HG02610 (cell line): ENCODE data around the gene MED27.

Experiments
- ATAC-seq: cut with Tn5 transposase; IDR thresholded peaks from one replicate; pipeline ENCODE4 v1.9.1; 2021; ENCODE audit warnings: mild to moderate bottlenecking, moderate library complexity; ENCODE audit not compliant: unreplicated experiment

The MED27 gene, protein sequence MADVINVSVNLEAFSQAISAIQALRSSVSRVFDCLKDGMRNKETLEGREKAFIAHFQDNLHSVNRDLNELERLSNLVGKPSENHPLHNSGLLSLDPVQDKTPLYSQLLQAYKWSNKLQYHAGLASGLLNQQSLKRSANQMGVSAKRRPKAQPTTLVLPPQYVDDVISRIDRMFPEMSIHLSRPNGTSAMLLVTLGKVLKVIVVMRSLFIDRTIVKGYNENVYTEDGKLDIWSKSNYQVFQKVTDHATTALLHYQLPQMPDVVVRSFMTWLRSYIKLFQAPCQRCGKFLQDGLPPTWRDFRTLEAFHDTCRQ

DNA sequence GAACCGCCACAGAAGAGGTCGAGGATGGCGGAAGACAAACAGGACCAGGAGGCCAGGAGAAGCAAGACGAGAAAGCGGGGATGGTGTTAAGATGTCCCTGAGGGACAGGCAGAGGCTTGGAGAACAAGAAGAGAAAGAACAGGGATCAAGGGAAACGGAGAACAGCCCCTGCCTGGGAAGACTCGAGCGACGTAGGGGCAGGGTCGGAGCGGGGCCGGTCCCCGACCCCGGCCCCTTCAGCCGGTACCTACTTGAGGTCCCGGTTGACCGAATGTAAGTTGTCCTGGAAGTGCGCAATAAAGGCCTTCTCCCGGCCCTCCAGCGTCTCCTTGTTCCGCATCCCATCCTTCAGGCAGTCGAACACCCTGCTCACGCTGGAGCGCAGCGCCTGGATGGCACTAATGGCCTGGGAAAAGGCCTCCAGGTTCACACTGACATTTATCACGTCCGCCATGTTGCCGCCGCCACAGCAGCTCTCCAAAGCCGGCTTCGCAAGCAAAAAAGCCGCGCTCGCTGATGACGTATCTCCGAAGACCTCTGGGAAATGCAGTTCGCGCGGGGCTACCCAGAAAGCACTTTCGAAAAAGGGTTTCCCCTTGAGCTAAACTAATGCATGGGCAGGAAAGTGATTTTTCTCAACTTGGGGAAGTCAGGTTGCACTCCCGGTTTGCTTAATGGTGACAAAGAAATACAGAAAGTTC lies at the start of gene MED27:
TSS of gene MED27 (minus strand) at position 477 of the 701 bp plus-strand sequence. CDS start at position 454, 23 bp downstream.
- peak; percentile 79 for ATAC-seq

- no peak for ATAC-seq
Measured at GRCh38 chr9:132127888-132128534, 48.3 kb upstream of the MED27 start.

DNA sequence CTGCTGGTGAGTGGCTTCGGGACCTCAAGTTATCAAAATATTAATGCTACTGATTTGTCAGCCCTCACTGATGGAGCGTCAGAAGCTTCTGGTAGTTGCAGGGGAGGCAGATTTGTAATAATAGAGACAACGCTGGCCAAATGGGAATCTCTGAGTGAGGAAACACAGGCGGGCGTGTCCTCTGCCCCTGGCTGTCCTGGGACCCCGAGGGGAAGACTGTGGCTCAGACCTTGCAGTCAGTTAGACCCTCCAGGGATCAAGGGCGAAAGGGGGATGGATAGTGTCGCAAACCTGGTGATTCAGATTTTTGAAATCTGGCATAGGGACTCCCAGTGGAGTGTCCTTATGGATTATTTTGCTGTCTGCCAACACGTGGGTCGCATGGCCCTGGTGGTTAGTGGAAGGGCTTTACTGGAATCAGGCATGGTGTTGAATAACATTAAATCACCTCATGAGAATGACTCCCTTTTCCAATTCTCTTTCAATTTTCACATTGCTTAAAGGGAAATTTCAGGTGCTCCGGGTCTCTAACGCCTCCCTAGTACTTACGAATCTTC lies 47.1 kb upstream of the MED27 start:
- ATAC-seq: no peak

GRCh38 chr9:132125944-132126679 lies 46.4 kb upstream of the MED27 start:
- no peak for ATAC-seq

- no peak for ATAC-seq
Measured at GRCh38 chr9:132125361-132125760, 45.7 kb upstream of the MED27 start.

GRCh38 chr9:132124800-132125199 lies 45.1 kb upstream of the MED27 start:
- no peak for ATAC-seq

GRCh38 chr9:132121021-132121420 lies 41.4 kb upstream of the MED27 start:
- no peak for ATAC-seq

DNA sequence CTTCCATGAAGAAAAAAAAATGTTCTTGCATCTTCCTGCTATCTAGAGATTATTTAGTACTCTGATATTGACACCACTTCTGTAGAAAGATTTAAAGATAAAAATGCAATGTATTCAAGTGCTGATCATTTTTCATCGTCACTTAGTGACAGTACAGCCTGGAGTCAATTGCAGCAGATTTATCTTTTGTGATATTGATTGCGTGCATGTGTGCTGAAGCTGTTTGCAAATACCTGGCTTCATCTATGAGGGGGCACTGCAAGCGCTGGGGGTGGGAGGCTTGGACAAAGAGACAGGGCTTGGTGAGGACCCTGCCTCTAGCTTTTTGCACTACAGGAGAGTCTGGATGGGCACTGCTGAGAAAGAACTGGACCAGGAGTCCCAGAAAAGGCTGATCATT lies 38.0 kb upstream of the MED27 start:
- ATAC-seq: no peak

- no peak for ATAC-seq
Measured at GRCh38 chr9:132116583-132116982, 36.9 kb upstream of the MED27 start.

GRCh38 chr9:132114102-132114707 lies 34.5 kb upstream of the MED27 start:
- no peak for ATAC-seq

DNA sequence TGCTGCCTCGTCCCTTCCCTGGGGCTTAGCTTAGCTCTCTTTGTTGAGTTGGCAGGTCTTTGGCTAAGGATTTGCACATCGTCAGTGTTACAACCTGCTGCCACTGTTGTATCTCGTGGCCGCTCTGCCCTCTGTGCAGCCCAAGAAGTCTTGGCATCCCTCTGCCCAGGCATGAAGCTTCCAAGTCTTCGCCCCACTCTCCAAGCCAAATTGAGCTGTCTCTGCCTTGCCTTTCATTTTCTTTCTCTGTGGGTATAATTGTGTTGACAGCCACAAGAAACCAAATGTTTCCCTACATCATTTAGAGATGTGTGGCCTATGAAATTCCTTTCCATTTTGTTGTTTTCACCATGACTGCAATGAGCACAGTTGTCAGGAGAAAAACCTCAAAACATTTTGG lies 29.6 kb upstream of the MED27 start:
- ATAC-seq: no peak

GRCh38 chr9:132108728-132109127 lies 29.1 kb upstream of the MED27 start:
- ATAC-seq: no peak

GRCh38 chr9:132099741-132100407 lies 20.2 kb upstream of the MED27 start:
- no peak for ATAC-seq

DNA sequence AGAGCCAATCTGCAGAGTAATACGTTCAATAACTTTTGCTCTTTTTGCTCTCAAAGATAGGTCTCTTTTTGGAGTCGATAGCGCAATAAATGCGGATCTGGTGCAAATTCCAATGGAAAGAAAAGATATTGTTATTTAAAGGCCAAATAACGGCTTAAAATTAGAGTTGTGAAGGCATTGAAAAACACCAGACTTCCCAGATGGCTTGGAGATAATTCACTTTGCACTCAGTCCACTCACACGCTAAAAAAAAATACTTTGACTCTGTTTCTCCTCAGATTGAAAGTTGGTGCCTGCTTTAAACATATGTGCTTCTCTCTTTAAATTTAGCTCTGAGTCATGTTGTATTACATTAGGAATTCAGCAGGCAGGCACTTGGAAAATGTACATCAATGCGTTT lies 19.5 kb upstream of the MED27 start:
- ATAC-seq: no peak

DNA sequence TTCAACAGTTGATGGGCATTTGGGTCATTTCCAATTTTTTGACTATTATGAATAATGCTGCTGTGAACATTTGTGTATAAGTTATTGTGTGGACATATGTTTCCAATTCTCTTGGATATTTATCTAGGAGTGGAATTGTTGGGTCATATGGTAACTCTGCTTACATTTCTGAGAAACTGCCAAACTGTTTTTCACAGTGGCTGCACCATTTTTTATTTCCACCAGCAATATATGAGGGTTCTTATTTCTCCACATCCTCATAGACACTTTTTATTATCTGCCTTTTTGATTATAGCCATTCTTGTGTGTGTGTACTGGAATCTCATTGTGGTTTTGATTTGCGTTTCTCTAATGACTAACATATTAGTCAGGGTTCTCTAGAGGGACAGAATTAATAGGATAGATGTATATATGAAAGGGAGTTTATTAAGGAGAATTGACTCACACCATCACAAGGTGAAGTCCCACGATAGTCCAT lies 14.7 kb upstream of the MED27 start:
- no peak for ATAC-seq

DNA sequence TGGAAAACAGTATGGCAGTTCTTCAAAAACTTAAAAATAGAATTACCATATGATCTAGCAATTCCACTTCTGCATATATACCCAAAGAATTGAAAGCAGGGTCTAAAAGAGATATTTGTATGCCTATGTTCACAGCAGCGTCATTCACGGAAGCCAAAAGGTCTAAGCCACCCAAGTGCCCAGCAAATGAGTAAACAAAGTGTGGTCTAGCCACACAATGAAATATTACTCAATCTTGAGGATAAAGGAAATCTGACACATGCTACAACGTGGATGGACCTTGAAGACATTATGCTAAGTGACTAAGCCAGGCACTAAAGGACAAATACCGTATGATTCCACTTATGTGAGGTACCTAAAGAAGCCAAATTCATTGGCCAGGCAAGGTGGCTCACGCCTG lies 11.1 kb upstream of the MED27 start:
- no peak for ATAC-seq

- no peak for ATAC-seq
Measured at GRCh38 chr9:132087438-132088030, 7.9 kb upstream of the MED27 start.

DNA sequence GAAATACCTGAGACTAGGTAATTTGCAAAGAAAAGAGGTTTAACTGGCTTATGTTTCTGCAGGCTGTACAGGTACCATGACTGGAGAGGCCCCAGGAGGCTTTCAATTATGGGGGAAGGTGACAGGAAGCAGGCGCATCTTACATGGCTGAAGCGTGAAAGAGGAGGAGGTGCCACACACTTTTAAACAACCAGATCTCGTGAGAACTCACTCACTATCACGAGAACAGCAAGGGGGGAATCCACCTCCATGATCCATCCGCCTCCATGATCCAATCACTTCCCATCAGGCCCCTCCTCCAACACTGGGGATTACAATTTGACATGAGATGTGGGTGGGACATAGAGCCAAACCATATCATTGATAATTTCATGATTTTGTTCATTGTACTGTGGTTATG lies 2.5 kb upstream of the MED27 start:
- ATAC-seq: no peak

DNA sequence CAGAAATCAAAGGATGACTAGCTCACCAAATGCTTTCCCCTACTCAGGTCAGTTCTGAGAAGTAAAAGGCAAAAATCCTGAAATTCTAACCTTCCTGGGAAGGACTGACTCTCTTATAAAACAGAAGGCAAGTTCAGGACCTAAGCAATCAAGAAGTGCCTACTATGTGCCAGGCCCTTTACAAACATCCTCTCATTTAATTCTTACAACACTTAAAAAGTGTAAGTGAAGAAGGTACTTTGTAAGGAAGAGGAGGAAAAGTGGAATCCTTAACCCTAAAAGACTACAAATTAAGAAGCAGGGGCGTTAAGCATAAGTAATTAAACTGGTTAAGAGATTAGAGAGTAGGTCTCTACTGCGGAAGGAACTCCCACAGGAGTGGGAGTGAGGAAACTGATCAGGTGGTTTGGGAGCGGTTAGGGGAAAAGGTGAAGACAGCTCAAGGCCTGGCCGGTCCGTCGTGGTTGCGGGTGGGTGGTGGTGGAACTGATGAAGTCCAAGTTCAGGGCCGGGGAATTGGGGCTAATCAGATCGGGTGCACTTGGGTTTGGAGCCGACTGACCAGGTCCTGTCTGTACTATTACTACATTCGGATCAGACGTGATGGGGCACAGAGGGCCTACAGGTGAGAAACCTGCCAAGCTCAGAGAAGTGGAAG lies 839 bp downstream of the MED27 start:
- ATAC-seq: peak; percentile 16
